ENCODE measurements around the gene ANK2. TPM values are rescaled to one million over a fixed set of nuclear protein-coding genes. Genes with fewer than 3 reads are reported as not detected.

ANK2 gene
- total and polyA plus RNA-seq, 2 of the 13 experiments (the other 11 are each of a cell fraction or from before 2014, with no cell fraction given), result 2.7 to 15.1 TPM

DNA sequence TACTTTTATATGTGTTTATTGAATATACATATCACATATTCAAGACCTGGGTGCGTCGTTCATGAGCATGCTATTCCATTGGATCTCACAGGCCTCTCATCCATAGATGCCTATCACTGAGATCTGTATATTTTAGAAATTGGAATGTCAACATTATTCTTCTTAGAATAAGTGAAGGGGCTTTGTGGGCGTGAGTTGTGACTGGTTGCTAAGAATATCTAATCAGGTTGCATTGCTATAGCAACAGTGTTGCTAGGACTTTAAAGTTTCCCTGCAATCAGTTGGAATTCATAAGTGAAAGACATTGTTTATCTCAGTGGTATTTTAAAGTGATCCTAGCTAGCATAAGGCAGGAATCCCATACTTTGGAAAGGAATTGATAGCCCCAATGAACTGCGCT lies 36.7 kb upstream of the ANK2 start (continued):
- TF ChIP-seq, protein P1, sequence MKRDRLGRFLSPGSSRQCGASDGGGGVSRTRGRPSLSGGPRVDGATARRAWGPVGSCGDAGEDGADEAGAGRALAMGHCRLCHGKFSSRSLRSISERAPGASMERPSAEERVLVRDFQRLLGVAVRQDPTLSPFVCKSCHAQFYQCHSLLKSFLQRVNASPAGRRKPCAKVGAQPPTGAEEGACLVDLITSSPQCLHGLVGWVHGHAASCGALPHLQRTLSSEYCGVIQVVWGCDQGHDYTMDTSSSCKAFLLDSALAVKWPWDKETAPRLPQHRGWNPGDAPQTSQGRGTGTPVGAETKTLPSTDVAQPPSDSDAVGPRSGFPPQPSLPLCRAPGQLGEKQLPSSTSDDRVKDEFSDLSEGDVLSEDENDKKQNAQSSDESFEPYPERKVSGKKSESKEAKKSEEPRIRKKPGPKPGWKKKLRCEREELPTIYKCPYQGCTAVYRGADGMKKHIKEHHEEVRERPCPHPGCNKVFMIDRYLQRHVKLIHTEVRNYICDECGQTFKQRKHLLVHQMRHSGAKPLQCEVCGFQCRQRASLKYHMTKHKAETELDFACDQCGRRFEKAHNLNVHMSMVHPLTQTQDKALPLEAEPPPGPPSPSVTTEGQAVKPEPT (CRISPR knock-in tag; IDR thresholded peaks at IDR 0.05; ENCODE audit: low read depth), result no peak
- no peak for TF ChIP-seq FIP1L1 (IDR thresholded peaks at IDR 0.05; ENCODE audit: borderline replicate concordance, insufficient read depth, low read depth, low read length)
- no peak for TF ChIP-seq ZNF598 (CRISPR knock-in tag; IDR thresholded peaks at IDR 0.05; ENCODE audit: borderline replicate concordance)

DNA sequence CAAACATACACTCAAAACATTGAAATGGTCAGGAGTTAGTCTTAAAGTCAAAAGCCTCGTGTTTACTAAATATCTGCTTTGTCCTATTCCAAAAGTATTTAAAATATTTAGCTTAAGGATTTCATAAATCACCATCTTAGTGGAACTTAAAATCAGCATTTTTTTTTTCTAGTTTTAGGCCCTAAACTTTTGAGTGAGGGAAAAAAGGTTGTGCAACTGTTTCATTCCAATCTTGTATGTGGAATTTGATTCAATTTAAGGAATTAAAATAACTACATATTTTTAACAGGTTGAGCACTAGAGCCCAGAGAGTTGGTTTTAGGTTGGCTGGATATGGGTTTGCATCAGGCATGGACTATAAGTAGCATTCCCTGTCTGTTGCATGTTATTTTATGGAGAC lies 35.7 kb upstream of the ANK2 start:
- no peaks in the 10 kb centered on the region for H4K20me1 ChIP-seq (ENCODE audit: insufficient read depth, low read length)
- no peak overlapping the region for H3K27ac ChIP-seq (ENCODE audit: extremely low read length, insufficient read depth, low read length)
- H3K9me3 ChIP-seq (ENCODE audit: low read length), result no peaks in the 10 kb centered on the region
- CTCF ChIA-PET (ENCODE audit: low intra/inter-chr PET ratio, low total read pairs), result no interaction called here
- no peaks in the 10 kb centered on the region; a peak in 1 of 5 replicates for H3K27me3 ChIP-seq (ENCODE audit: control insufficient read depth in 1 of 2, insufficient read depth in 2 of 2, low read length in 2 of 2)
- POLR2A ChIA-PET, result no interaction called here
- ATAC-seq (no peak), DNase-seq (ENCODE audit: low spot score) (no peak), FAIRE-seq (no peak)
- BruUV-seq (replicated peaks), result no TSS peak
- in situ Hi-C loops (cut with HindIII; ENCODE audit: extremely low pct_ligation_motif_present, low pct_unique_long_range_greater_than_20kb) (no loop called here), intact Hi-C loops (cut with micrococcal nuclease; ENCODE audit: unreplicated experiment) (no loop called here)
- no peak overlapping the region for H3K4me3 ChIP-seq (replicated peaks in 1 of 3; ENCODE audit: insufficient read depth in 1 of 3, low read depth in 2 of 3, low read length in 3 of 3)
- no peak overlapping the region for H3K4me2 ChIP-seq (ENCODE audit: low read depth, low read length)
- H2AFZ ChIP-seq (ENCODE audit: low read length), result no peak overlapping the region
- WGBS (ENCODE audit: low lambda C conversion rate), result 0% methylated on average over 1 of the region's 1 CpG
- no peaks in the 10 kb centered on the region for H3K4me1 ChIP-seq (ENCODE audit: insufficient read depth, low read length)
- H3K9ac ChIP-seq (ENCODE audit: insufficient read depth, low read depth, low read length), result no peak overlapping the region
- no peaks in the 10 kb centered on the region for H3K79me2 ChIP-seq (ENCODE audit: insufficient read depth, low read length)
- H3K36me3 ChIP-seq (replicated peaks in 1 of 2; ENCODE audit: control insufficient read depth in 1 of 2, insufficient read depth in 2 of 2, low read length in 2 of 2), result no peaks in the 10 kb centered on the region
- TF ChIP-seq, protein P2, sequence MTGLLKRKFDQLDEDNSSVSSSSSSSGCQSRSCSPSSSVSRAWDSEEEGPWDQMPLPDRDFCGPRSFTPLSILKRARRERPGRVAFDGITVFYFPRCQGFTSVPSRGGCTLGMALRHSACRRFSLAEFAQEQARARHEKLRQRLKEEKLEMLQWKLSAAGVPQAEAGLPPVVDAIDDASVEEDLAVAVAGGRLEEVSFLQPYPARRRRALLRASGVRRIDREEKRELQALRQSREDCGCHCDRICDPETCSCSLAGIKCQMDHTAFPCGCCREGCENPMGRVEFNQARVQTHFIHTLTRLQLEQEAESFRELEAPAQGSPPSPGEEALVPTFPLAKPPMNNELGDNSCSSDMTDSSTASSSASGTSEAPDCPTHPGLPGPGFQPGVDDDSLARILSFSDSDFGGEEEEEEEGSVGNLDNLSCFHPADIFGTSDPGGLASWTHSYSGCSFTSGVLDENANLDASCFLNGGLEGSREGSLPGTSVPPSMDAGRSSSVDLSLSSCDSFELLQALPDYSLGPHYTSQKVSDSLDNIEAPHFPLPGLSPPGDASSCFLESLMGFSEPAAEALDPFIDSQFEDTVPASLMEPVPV (CRISPR knock-in tag; IDR thresholded peaks at IDR 0.05), result no peak
- no peak for TF ChIP-seq AGO1 (IDR thresholded peaks at IDR 0.05; ENCODE audit: low read depth, low read length, poor library complexity, severe bottlenecking)
- TF ChIP-seq GATAD1 (CRISPR knock-in tag; IDR thresholded peaks at IDR 0.05), result no peak
- TF ChIP-seq, protein P3, sequence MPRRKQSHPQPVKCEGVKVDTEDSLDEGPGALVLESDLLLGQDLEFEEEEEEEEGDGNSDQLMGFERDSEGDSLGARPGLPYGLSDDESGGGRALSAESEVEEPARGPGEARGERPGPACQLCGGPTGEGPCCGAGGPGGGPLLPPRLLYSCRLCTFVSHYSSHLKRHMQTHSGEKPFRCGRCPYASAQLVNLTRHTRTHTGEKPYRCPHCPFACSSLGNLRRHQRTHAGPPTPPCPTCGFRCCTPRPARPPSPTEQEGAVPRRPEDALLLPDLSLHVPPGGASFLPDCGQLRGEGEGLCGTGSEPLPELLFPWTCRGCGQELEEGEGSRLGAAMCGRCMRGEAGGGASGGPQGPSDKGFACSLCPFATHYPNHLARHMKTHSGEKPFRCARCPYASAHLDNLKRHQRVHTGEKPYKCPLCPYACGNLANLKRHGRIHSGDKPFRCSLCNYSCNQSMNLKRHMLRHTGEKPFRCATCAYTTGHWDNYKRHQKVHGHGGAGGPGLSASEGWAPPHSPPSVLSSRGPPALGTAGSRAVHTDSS (CRISPR knock-in tag; conservative IDR thresholded peaks at IDR 0.05), result no peak
- no peak for TF ChIP-seq EP300 (IDR thresholded peaks at IDR 0.05; ENCODE audit: low read depth in 2 of 2, low read length in 2 of 2)
- no peak for TF ChIP-seq EP300 (CRISPR knock-in tag; IDR thresholded peaks at IDR 0.05; ENCODE audit: borderline replicate concordance)
- TF ChIP-seq ZFP41 (CRISPR knock-in tag; IDR thresholded peaks at IDR 0.05; ENCODE audit: borderline replicate concordance), result no peak
- TF ChIP-seq, protein P4, sequence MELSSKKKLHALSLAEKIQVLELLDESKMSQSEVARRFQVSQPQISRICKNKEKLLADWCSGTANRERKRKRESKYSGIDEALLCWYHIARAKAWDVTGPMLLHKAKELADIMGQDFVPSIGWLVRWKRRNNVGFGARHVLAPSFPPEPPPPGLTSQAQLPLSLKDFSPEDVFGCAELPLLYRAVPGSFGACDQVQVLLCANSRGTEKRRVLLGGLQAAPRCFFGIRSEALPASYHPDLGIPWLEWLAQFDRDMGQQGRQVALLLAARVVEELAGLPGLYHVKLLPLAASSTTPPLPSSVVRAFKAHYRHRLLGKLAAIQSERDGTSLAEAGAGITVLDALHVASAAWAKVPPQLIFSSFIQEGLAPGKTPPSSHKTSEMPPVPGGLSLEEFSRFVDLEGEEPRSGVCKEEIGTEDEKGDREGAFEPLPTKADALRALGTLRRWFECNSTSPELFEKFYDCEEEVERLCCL (CRISPR knock-in tag; IDR thresholded peaks at IDR 0.05; ENCODE audit: borderline replicate concordance), result no peak
- no peak for TF ChIP-seq NFYB (CRISPR knock-in tag; IDR thresholded peaks at IDR 0.05)
- no peak for TF ChIP-seq DMAP1 (CRISPR knock-in tag; IDR thresholded peaks at IDR 0.05)
